PC-9 (cell line): ENCODE results near the gene BMP4.

Experiments used
- EZH2 ChIP-seq: fragments of 200-600 bp; sonication (generic); IDR thresholded peaks from 2 replicates; pipeline ENCODE4 v1.8.0; 2017; ENCODE audit warnings: antibody characterized with exemption, low read depth
- TF ChIP-seq, protein P1 (sequence below): fragments of 200-600 bp; sonication (generic); conservative IDR thresholded peaks from 2 replicates; pipeline ENCODE4 v1.6.1; 2017; ENCODE audit warnings: mixed run types, antibody characterized with exemption, mild to moderate bottlenecking, moderate library complexity

GRCh38 chr14:53955671-53956426, 776 bp downstream of the BMP4 start:
- TF ChIP-seq, protein P1, sequence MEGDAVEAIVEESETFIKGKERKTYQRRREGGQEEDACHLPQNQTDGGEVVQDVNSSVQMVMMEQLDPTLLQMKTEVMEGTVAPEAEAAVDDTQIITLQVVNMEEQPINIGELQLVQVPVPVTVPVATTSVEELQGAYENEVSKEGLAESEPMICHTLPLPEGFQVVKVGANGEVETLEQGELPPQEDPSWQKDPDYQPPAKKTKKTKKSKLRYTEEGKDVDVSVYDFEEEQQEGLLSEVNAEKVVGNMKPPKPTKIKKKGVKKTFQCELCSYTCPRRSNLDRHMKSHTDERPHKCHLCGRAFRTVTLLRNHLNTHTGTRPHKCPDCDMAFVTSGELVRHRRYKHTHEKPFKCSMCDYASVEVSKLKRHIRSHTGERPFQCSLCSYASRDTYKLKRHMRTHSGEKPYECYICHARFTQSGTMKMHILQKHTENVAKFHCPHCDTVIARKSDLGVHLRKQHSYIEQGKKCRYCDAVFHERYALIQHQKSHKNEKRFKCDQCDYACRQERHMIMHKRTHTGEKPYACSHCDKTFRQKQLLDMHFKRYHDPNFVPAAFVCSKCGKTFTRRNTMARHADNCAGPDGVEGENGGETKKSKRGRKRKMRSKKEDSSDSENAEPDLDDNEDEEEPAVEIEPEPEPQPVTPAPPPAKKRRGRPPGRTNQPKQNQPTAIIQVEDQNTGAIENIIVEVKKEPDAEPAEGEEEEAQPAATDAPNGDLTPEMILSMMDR: no peak
- TF ChIP-seq EZH2: no peak
